ENCODE data around the gene ERGIC3. TPM values are rescaled to one million over a fixed set of nuclear protein-coding genes. Genes with fewer than 3 reads are reported as not detected.

The ERGIC3 gene
- total and polyA plus RNA-seq, 2 of the 13 experiments (the other 11 are each of a cell fraction or from before 2014, with no cell fraction given) = 407 to 670 TPM

- no peak for TF ChIP-seq ZNF318 (CRISPR knock-in tag; IDR thresholded peaks at IDR 0.05)
- TF ChIP-seq ZNF24 (IDR thresholded peaks at IDR 0.05) = no peak
- TF ChIP-seq NCOR1 (IDR thresholded peaks at IDR 0.05; ENCODE audit: borderline replicate concordance, low read length) = peak; percentile 44; the same call in 1 of the 2 replicates
- peak; percentile 82 for TF ChIP-seq TAF1 (CRISPR knock-in tag; IDR thresholded peaks at IDR 0.05)
- no peak for TF ChIP-seq ZNF557 (CRISPR knock-in tag; IDR thresholded peaks at IDR 0.05)
- TF ChIP-seq ZNF12 (CRISPR knock-in tag; IDR thresholded peaks at IDR 0.05) = no peak
- peak; percentile 64; the same call in 1 of the 2 replicates for TF ChIP-seq ZNF724P (CRISPR knock-in tag; IDR thresholded peaks at IDR 0.05; ENCODE audit: borderline replicate concordance)
- TF ChIP-seq KLF9 (CRISPR knock-in tag; IDR thresholded peaks at IDR 0.05; ENCODE audit: low read depth) = peak; percentile 100
- TF ChIP-seq HNF1B (CRISPR knock-in tag; IDR thresholded peaks at IDR 0.05) = peak; percentile 74
- peak; percentile 95 for TF ChIP-seq ZNF230 (CRISPR knock-in tag; IDR thresholded peaks at IDR 0.05)
- no peak for TF ChIP-seq TEF (CRISPR knock-in tag; IDR thresholded peaks at IDR 0.05)
- TF ChIP-seq FOXK2 (IDR thresholded peaks at IDR 0.05) = no peak
- peak; percentile 60; the same call in 1 of the 2 replicates for TF ChIP-seq MTA1 (CRISPR knock-in tag; IDR thresholded peaks at IDR 0.05; ENCODE audit: borderline replicate concordance)
- no peak for TF ChIP-seq SRSF9 (IDR thresholded peaks at IDR 0.05; ENCODE audit: borderline replicate concordance, insufficient read depth, low read depth, low read length, poor library complexity, severe bottlenecking)
- TF ChIP-seq ZNF749 (CRISPR knock-in tag; IDR thresholded peaks at IDR 0.05; ENCODE audit: borderline replicate concordance) = peak; percentile 90
- no peak for TF ChIP-seq ZNF326 (CRISPR knock-in tag; IDR thresholded peaks at IDR 0.05; ENCODE audit: borderline replicate concordance)
- TF ChIP-seq KDM5A (IDR thresholded peaks at IDR 0.05; ENCODE audit: borderline replicate concordance, low read length) = peak; percentile 73; the same call in 1 of the 2 replicates
- TF ChIP-seq RARG (CRISPR knock-in tag; IDR thresholded peaks at IDR 0.05; ENCODE audit: low read depth) = no peak
- TF ChIP-seq TCF7 (IDR thresholded peaks at IDR 0.05; ENCODE audit: low read depth) = no peak; the same call in 1 of the 2 replicates
- TF ChIP-seq GATAD2A (CRISPR knock-in tag; IDR thresholded peaks at IDR 0.05) = peak; percentile 21; the same call in 1 of the 2 replicates
These were observed at the start of gene ERGIC3 (continued) for GRCh38 chr20:35541783-35542662.
